Uterus (tissue), 2 donors: ENCODE measurements around the gene SEC31B.

Experiments used
- CTCF ChIP-seq, 4 experiments: fragments of 200-600 bp in 2 of 4; fragments of 450-650 bp in 2 of 4; sonication (generic) in 2 of 4; IDR thresholded peaks; one replicate each; pipeline ENCODE4 v1.5.1; 2016 to 2019; ENCODE audit warnings: antibody characterized with exemption in 4 of 4, mild to moderate bottlenecking in 2 of 4, moderate library complexity in 1 of 4
- POLR2A ChIP-seq, 2 donors: fragments of 450-650 bp; IDR thresholded peaks; one replicate each; pipeline ENCODE4 v1.6.1; 2016; ENCODE audit warnings: antibody characterized with exemption in 2 of 2, mild to moderate bottlenecking in 1 of 2, moderate library complexity in 1 of 2

- no peak for TF ChIP-seq POLR2A (IDR thresholded peaks at IDR 0.05)
- no peak for TF ChIP-seq CTCF (IDR thresholded peaks at IDR 0.05)
Measured at GRCh38 chr10:100567249-100567648, 47.6 kb upstream of the SEC31B start.
